ENCODE data around the gene MFAP3L.

Gene MFAP3L

GRCh38 chr4:170017252-170017651 lies 8.9 kb downstream of the MFAP3L start:
- Histone ChIP-seq H3K27me3 (replicated peaks; ENCODE audit: control insufficient read depth, insufficient read depth, low read length) (no peaks in the 10 kb centered on the region), H3K9me3 (ENCODE audit: control insufficient read depth, low read length) (no peaks in the 10 kb centered on the region), H3K4me1 (ENCODE audit: control insufficient read depth, insufficient read depth, low read length) (no peaks in the 10 kb centered on the region), H3K4me3 (ENCODE audit: low read length) (no peak overlapping the region), H3K9ac (ENCODE audit: low read length) (no peak overlapping the region), H3K36me3 (ENCODE audit: control insufficient read depth, insufficient read depth, low read length, severe bottlenecking) (no peaks in the 10 kb centered on the region)
- DNase-seq (ENCODE audit: low read depth): no peak

- no peaks in the 10 kb centered on the region for H3K9me3 ChIP-seq (ENCODE audit: control insufficient read depth, low read length)
- no peak overlapping the region for H3K9ac ChIP-seq (ENCODE audit: low read length)
- H3K27me3 ChIP-seq (replicated peaks; ENCODE audit: control insufficient read depth, insufficient read depth, low read length): no peaks in the 10 kb centered on the region
- no peaks in the 10 kb centered on the region for H3K4me1 ChIP-seq (ENCODE audit: control insufficient read depth, insufficient read depth, low read length)
- no peak for DNase-seq (ENCODE audit: low read depth)
- H3K4me3 ChIP-seq (ENCODE audit: low read length): no peak overlapping the region
- no peaks in the 10 kb centered on the region for H3K36me3 ChIP-seq (ENCODE audit: control insufficient read depth, insufficient read depth, low read length, severe bottlenecking)
Measured at GRCh38 chr4:170015285-170015684, 10.9 kb downstream of the MFAP3L start.

DNA sequence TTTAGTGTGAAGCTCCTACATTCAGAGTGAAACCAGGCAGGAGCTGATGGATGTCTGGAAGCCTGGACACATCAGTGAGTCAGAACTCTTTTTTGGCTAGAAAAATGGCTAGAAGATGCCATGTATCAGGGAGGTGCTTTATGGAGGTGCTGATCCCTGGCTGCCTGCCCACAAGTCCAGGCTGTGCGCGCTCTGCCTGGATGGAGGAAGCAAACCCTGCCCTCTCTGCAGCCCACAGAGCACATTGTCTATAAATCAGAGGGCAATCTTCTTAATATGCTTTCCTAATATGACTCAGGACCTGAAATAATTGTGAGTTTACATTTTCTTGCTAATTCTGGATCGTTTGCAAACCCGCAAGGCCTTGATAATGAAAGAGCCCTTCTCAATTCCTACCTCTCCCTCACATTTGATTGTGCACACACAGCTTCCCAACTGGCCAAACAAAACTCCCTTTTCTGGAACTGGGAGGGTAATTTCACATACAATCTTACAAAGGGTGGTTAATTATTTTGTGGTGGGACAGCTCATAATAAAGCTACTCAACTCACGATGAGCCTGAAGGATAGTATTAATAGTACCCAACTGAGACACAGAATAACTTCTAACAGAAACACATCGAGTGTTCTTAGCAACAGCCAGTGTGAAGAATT lies 11.7 kb downstream of the MFAP3L start:
- no peaks in the 10 kb centered on the region for H3K4me1 ChIP-seq (ENCODE audit: control insufficient read depth, insufficient read depth, low read length)
- no peak for DNase-seq (ENCODE audit: low read depth)
- no peaks in the 10 kb centered on the region for H3K9me3 ChIP-seq (ENCODE audit: control insufficient read depth, low read length)
- H3K36me3 ChIP-seq (ENCODE audit: control insufficient read depth, insufficient read depth, low read length, severe bottlenecking): no peaks in the 10 kb centered on the region
- H3K27me3 ChIP-seq (replicated peaks; ENCODE audit: control insufficient read depth, insufficient read depth, low read length): no peaks in the 10 kb centered on the region
- no peak overlapping the region for H3K9ac ChIP-seq (ENCODE audit: low read length)
- H3K4me3 ChIP-seq (ENCODE audit: low read length): no peak overlapping the region

DNA sequence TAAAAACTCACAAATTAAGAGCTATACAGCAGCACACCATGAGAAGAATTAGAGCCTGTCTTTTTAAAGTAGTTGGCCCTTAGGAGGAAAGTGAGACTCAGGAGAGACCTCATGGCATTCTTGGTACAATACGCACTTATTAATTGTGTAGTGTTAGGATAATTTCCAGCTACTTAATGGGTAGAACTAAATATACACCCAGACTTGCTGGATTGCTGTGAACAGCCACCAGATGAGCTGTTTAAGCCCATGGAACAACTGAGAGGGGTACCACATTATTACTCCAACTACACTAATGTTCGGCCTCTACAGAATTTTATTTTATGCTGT lies 13.6 kb downstream of the MFAP3L start:
- Histone ChIP-seq H3K36me3 (ENCODE audit: control insufficient read depth, insufficient read depth, low read length, severe bottlenecking) (no peaks in the 10 kb centered on the region), H3K4me1 (ENCODE audit: control insufficient read depth, insufficient read depth, low read length) (no peaks in the 10 kb centered on the region), H3K4me3 (ENCODE audit: low read length) (no peak overlapping the region), H3K9me3 (ENCODE audit: control insufficient read depth, low read length) (no peaks in the 10 kb centered on the region), H3K27me3 (replicated peaks; ENCODE audit: control insufficient read depth, insufficient read depth, low read length) (no peaks in the 10 kb centered on the region), H3K9ac (ENCODE audit: low read length) (no peak overlapping the region)
- no peak for DNase-seq (ENCODE audit: low read depth)

DNA sequence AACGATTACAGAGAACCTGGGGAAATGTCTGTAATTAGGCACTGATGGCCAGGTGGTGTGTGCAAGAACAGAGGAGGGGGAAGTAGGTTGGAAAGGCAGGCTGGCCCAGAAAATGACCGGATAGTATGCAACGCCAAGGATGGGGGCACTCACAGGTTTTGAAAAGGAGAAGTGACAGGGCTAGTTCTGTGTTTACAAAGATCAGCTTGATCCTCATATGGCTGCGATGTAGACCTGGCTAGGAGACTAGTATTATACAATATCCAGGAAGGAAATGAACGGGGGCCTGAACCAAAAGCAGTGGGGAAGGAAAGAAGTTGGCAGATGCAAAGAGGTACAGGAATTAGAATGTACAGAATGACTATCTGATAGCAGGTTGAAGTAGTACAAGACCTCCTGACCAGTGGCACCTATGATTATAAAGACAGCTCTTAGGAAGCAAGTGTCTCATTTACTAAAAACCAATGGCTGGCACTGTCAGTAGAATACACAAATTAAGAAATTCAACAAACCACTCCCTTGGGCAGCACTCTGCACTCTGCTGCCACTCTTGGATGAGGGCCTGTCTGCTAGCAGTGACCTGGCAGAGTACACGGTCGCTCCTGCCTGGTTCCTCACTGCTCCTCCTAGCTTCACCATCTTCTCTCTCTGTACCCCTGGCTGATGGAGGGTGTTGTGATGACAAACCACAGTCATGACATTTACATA lies 14.1 kb downstream of the MFAP3L start:
- Histone ChIP-seq H3K36me3 (ENCODE audit: control insufficient read depth, insufficient read depth, low read length, severe bottlenecking) (no peaks in the 10 kb centered on the region), H3K4me3 (ENCODE audit: low read length) (no peak overlapping the region)
- no peak for DNase-seq (ENCODE audit: low read depth)

GRCh38 chr4:170009291-170009690 lies 16.9 kb downstream of the MFAP3L start:
- no peak overlapping the region for H3K4me3 ChIP-seq (ENCODE audit: low read length)

More for the DNA sequence above, 14.1 kb downstream of the MFAP3L start:
- H3K9ac ChIP-seq (ENCODE audit: low read length): no peak overlapping the region
- no peaks in the 10 kb centered on the region for H3K9me3 ChIP-seq (ENCODE audit: control insufficient read depth, low read length)
- H3K27me3 ChIP-seq (replicated peaks; ENCODE audit: control insufficient read depth, insufficient read depth, low read length): no peaks in the 10 kb centered on the region
- H3K4me1 ChIP-seq (ENCODE audit: control insufficient read depth, insufficient read depth, low read length): no peaks in the 10 kb centered on the region

DNA sequence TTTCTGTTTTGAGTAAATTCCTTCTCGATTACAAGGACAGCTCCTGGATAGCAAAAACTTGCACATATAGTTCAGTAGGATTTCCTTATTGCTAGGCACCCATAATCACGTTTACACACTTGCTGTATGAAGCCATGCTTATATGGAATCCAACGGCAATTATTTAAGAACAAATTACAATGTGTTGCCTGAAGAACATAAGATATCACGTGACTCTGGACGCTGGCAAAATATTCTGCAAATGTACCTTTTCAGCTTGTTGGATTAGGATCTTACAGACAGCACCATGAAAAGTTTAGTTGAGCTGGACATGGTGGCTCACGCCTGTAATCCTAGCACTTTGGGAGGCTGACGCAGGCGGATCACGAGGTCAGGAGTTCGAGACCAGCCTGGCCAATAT lies 17.4 kb downstream of the MFAP3L start:
- H3K9me3 ChIP-seq (ENCODE audit: control insufficient read depth, low read length): no peaks in the 10 kb centered on the region
- H3K27me3 ChIP-seq (replicated peaks; ENCODE audit: control insufficient read depth, insufficient read depth, low read length): no peaks in the 10 kb centered on the region
- DNase-seq (ENCODE audit: low read depth): no peak
- no peak overlapping the region for H3K9ac ChIP-seq (ENCODE audit: low read length)
- peaks cover 3% of the 10 kb centered on the region for H3K4me1 ChIP-seq (ENCODE audit: control insufficient read depth, insufficient read depth, low read length)
- no peak overlapping the region for H3K4me3 ChIP-seq (ENCODE audit: low read length)
- no peaks in the 10 kb centered on the region for H3K36me3 ChIP-seq (ENCODE audit: control insufficient read depth, insufficient read depth, low read length, severe bottlenecking)

More at GRCh38 chr4:170009291-170009690, 16.9 kb downstream of the MFAP3L start:
- Histone ChIP-seq H3K36me3 (ENCODE audit: control insufficient read depth, insufficient read depth, low read length, severe bottlenecking) (no peaks in the 10 kb centered on the region), H3K4me1 (ENCODE audit: control insufficient read depth, insufficient read depth, low read length) (peaks cover 3% of the 10 kb centered on the region), H3K9me3 (ENCODE audit: control insufficient read depth, low read length) (no peaks in the 10 kb centered on the region), H3K9ac (ENCODE audit: low read length) (no peak overlapping the region), H3K27me3 (replicated peaks; ENCODE audit: control insufficient read depth, insufficient read depth, low read length) (no peaks in the 10 kb centered on the region)
- DNase-seq (ENCODE audit: low read depth): peak; percentile 60

- H3K9ac ChIP-seq (ENCODE audit: low read length): no peak overlapping the region
- no peak overlapping the region for H3K4me3 ChIP-seq (ENCODE audit: low read length)
- H3K36me3 ChIP-seq (ENCODE audit: control insufficient read depth, insufficient read depth, low read length, severe bottlenecking): no peaks in the 10 kb centered on the region
- no peaks in the 10 kb centered on the region for H3K27me3 ChIP-seq (replicated peaks; ENCODE audit: control insufficient read depth, insufficient read depth, low read length)
- no peaks in the 10 kb centered on the region for H3K9me3 ChIP-seq (ENCODE audit: control insufficient read depth, low read length)
- H3K4me1 ChIP-seq (ENCODE audit: control insufficient read depth, insufficient read depth, low read length): peaks cover 6% of the 10 kb centered on the region
- DNase-seq (ENCODE audit: low read depth): no peak
Measured at GRCh38 chr4:170008371-170008770, 17.8 kb downstream of the MFAP3L start.

DNA sequence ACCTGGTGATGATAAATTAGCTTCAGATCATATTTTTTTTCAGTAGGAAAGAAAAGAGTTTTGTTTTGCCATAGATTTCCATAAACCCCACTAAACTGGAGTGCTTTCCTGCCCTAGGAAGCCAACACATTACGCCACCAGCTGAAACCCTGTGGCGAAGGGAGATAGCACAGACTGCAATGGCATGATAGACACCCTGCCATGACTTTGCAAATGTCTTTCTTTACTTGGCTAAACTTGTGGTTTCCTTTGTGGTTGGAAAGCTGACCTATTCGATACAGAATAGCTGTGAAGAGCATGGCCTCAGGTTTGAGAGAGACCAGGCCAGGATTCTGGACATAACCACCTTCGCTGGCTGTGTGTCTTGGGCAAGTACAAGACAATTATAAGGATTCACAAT lies 19.1 kb downstream of the MFAP3L start:
- Histone ChIP-seq H3K27me3 (replicated peaks; ENCODE audit: control insufficient read depth, insufficient read depth, low read length) (no peaks in the 10 kb centered on the region), H3K36me3 (ENCODE audit: control insufficient read depth, insufficient read depth, low read length, severe bottlenecking) (no peaks in the 10 kb centered on the region)
- DNase-seq (ENCODE audit: low read depth): no peak

DNA sequence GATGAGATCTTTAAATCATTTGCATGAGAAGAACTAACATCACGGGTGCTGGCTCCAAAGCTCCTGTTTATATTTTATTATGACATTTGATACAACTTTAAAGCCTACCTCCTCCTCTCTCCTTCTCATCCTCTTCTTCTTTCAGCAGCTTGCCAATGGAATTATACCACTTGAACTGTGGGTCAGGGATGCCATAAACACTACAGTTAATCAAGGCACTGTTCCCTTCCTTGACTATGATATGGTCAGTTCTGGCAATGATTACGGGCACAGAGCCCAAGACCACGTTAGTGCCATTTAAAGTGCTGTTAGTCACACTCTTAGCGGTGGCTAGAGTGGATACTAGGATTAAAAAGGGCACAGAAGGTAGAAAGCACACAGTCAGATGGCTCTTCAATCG lies 20.7 kb downstream of the MFAP3L start:
- Histone ChIP-seq H3K36me3 (ENCODE audit: control insufficient read depth, insufficient read depth, low read length, severe bottlenecking) (no peaks in the 10 kb centered on the region), H3K9ac (ENCODE audit: low read length) (no peak overlapping the region), H3K4me3 (ENCODE audit: low read length) (no peak overlapping the region), H3K27me3 (replicated peaks; ENCODE audit: control insufficient read depth, insufficient read depth, low read length) (no peaks in the 10 kb centered on the region), H3K4me1 (ENCODE audit: control insufficient read depth, insufficient read depth, low read length) (peaks cover 14% of the 10 kb centered on the region), H3K9me3 (ENCODE audit: control insufficient read depth, low read length) (no peaks in the 10 kb centered on the region)
- no peak for DNase-seq (ENCODE audit: low read depth)

More for the DNA sequence above, 19.1 kb downstream of the MFAP3L start:
- H3K4me1 ChIP-seq (ENCODE audit: control insufficient read depth, insufficient read depth, low read length): peaks cover 12% of the 10 kb centered on the region
- no peaks in the 10 kb centered on the region for H3K9me3 ChIP-seq (ENCODE audit: control insufficient read depth, low read length)
- H3K4me3 ChIP-seq (ENCODE audit: low read length): no peak overlapping the region
- no peak overlapping the region for H3K9ac ChIP-seq (ENCODE audit: low read length)

GRCh38 chr4:170004651-170005295 lies 21.4 kb downstream of the MFAP3L start:
- H3K9me3 ChIP-seq (ENCODE audit: control insufficient read depth, low read length): no peaks in the 10 kb centered on the region
- H3K4me3 ChIP-seq (ENCODE audit: low read length): no peak overlapping the region
- no peak overlapping the region for H3K9ac ChIP-seq (ENCODE audit: low read length)
- peaks cover 20% of the 10 kb centered on the region for H3K4me1 ChIP-seq (ENCODE audit: control insufficient read depth, insufficient read depth, low read length)
- no peak for DNase-seq (ENCODE audit: low read depth)
- H3K27me3 ChIP-seq (replicated peaks; ENCODE audit: control insufficient read depth, insufficient read depth, low read length): no peaks in the 10 kb centered on the region
- no peaks in the 10 kb centered on the region for H3K36me3 ChIP-seq (ENCODE audit: control insufficient read depth, insufficient read depth, low read length, severe bottlenecking)
